Lower leg skin (tissue), 3 donors: ENCODE results near the gene CALCOCO1.

Source experiments
- CTCF ChIP-seq, 3 donors: fragments of 450-650 bp; IDR thresholded peaks; one replicate each; pipeline ENCODE4 v1.5.1; 2016; ENCODE audit warnings: antibody characterized with exemption in 3 of 3, mild to moderate bottlenecking in 3 of 3, moderate library complexity in 2 of 3
- POLR2A ChIP-seq, 2 donors: fragments of 450-650 bp; IDR thresholded peaks; one replicate each; pipeline ENCODE4 v1.6.1; 2016 to 2017; ENCODE audit warnings: antibody characterized with exemption in 2 of 2, mild to moderate bottlenecking in 1 of 2, moderate library complexity in 1 of 2

DNA sequence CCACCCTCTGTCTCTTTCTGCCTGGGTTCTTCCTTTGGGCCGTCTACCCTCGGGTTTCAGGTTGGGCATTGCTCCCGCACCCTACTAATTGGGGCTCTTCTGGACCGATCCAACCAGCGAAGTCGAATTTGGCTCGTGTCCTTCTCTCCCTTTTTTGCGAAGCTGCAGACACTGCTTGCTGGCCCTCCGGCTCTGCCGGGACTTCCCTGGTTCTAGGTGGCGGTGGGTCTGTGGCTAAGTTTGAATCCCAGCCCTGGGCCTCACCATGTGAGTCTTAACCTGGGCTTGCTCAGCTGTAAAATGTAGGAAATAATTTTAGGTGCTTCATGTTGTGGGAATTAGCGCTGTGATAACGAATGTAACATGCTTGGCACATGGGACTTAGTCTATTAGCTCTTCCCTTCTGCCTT lies 24.9 kb upstream of the CALCOCO1 start:
- TF ChIP-seq CTCF (IDR thresholded peaks at IDR 0.05) = no peak
- no peak for TF ChIP-seq POLR2A (IDR thresholded peaks at IDR 0.05)
